Upper lobe of left lung (tissue), 4 donors: Measurements from ENCODE around the gene SFMBT1.

Experiments
- EP300 ChIP-seq, 4 donors: sonication (generic); formaldehyde crosslinking; IDR thresholded peaks; one replicate each; pipeline ENCODE4 v1.5.1; 2017; ENCODE audit warnings: antibody characterized with exemption in 4 of 4, control low read depth in 2 of 4
- POLR2AphosphoS5 ChIP-seq, 2 donors: sonication (generic); formaldehyde crosslinking; IDR thresholded peaks; one replicate each; pipeline ENCODE4 v1.5.1; 2017; ENCODE audit warnings: antibody characterized with exemption in 2 of 2

- TF ChIP-seq EP300 (IDR thresholded peaks at IDR 0.05), result no peak
- TF ChIP-seq POLR2AphosphoS5 (IDR thresholded peaks at IDR 0.05), result no peak
Measured at GRCh38 chr3:53022647-53023046, 23.2 kb downstream of the SFMBT1 start.
